Thyroid gland (tissue), 4 donors: ENCODE data around the gene ZNF516. TPM values are rescaled to one million over a fixed set of nuclear protein-coding genes. Genes with fewer than 3 reads are reported as not detected.

Source experiments
- DNase-seq, 2 donors: peaks; one replicate each; pipeline ENCODE4 v3.0.0-alpha.2; 2019
- H3K27ac ChIP-seq, 3 donors: fragments of 200-600 bp; sonication (generic); 1 replicate in 2 of 3; 2 replicates in 1 of 3; pipeline ENCODE4 v1.5.1; 2016 to 2019; ENCODE audit warnings: mild to moderate bottlenecking in 1 of 3, moderate library complexity in 1 of 3
- H3K27me3 ChIP-seq: fragments of 200-600 bp; sonication (generic); one replicate; pipeline ENCODE4 v1.5.1; 2019
- H3K36me3 ChIP-seq, 2 donors: fragments of 200-600 bp; sonication (generic); one replicate each; pipeline ENCODE4 v1.5.1; 2016 to 2019
- H3K4me1 ChIP-seq, 2 donors: fragments of 200-600 bp; sonication (generic); one replicate each; pipeline ENCODE4 v1.5.1; 2017 to 2019
- H3K4me3 ChIP-seq, 3 donors: fragments of 200-600 bp; sonication (generic); replicated peaks in 1 of 3; 1 replicate in 2 of 3; 2 replicates in 1 of 3; pipeline ENCODE4 v1.5.1; 2016; ENCODE audit warnings: mild to moderate bottlenecking in 1 of 3
- H3K9me3 ChIP-seq: fragments of 200-600 bp; sonication (generic); one replicate; pipeline ENCODE4 v1.5.1; 2017
- POLR2A ChIP-seq, 2 donors: fragments of 450-650 bp; IDR thresholded peaks; one replicate each; pipeline ENCODE4 v1.6.1; 2017; ENCODE audit warnings: antibody characterized with exemption in 2 of 2, mild to moderate bottlenecking in 2 of 2, moderate library complexity in 1 of 2
- WGBS, 2 donors: methylation state at CpG; one replicate each; pipeline ENCODE4 v1.1.5; 2017; 5-methylcytosine and 5-hydroxymethylcytosine counted together
- intact Hi-C: fragments of 100-400 bp; cut with DNase I; formaldehyde crosslinking; loops from one replicate; pipeline ENCODE4 v1.15.1; 2023
- total RNA-seq, 4 donors: library from RNA; depleted of rRNA; stranded (reverse); fragments of >200 nt; gene quantifications; one replicate each; pipeline ENCODE4 v1.2.3, GENCODE V29; 2016
- TF ChIP-seq, protein P1 (sequence below), 6 experiments: fragments of 200-600 bp in 3 of 6; fragments of 450-650 bp in 3 of 6; sonication (generic) in 3 of 6; IDR thresholded peaks; one replicate each; pipeline ENCODE4 v1.5.1; 2016 to 2019; ENCODE audit warnings: antibody characterized with exemption in 6 of 6, mild to moderate bottlenecking in 2 of 6, inconsistent platforms in 1 of 6, moderate library complexity in 1 of 6

Gene ZNF516
- total RNA-seq, 4 donors from 2014 or later = 25.4 to 44.8 (median 28.6) TPM

DNA sequence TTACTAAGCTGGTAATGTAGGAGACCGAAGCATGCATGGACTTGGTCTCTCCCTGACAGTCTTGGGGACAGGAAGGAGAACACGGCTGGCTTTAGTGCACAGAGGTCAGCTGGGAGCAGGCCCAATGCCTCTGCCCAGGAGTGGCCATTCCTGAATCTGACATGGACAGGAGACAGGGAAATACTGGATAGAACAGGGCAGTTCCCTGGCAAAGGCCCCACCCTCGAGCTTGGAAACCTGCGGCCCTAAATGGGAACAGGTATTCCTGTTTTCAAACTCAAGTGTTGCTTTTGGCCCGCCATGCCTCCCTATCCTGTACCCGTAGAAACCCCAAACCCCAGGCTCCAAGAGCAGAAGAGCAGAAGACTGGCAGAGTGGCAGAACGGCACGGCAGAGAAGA, 107.4 kb downstream of the ZNF516 start:
- 92 to 98% methylated on average over 8 of the region's 8 CpGs for WGBS, 2 donors
- Histone ChIP-seq H3K27me3 (no peaks in the 10 kb centered on the region), H3K27ac (no peak overlapping the region), H3K9me3 (no peaks in the 10 kb centered on the region), H3K4me3 (no peak overlapping the region), H3K36me3 (no peaks in the 10 kb centered on the region), H3K4me1 (peaks cover 27 to 30% of the 10 kb centered on the region in 2 donors)
- intact Hi-C loops = no loop called here
- no peak for DNase-seq
- TF ChIP-seq, protein P1, sequence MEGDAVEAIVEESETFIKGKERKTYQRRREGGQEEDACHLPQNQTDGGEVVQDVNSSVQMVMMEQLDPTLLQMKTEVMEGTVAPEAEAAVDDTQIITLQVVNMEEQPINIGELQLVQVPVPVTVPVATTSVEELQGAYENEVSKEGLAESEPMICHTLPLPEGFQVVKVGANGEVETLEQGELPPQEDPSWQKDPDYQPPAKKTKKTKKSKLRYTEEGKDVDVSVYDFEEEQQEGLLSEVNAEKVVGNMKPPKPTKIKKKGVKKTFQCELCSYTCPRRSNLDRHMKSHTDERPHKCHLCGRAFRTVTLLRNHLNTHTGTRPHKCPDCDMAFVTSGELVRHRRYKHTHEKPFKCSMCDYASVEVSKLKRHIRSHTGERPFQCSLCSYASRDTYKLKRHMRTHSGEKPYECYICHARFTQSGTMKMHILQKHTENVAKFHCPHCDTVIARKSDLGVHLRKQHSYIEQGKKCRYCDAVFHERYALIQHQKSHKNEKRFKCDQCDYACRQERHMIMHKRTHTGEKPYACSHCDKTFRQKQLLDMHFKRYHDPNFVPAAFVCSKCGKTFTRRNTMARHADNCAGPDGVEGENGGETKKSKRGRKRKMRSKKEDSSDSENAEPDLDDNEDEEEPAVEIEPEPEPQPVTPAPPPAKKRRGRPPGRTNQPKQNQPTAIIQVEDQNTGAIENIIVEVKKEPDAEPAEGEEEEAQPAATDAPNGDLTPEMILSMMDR (IDR thresholded peaks at IDR 0.05) = no peak
- no peak for TF ChIP-seq POLR2A (IDR thresholded peaks at IDR 0.05)

DNA sequence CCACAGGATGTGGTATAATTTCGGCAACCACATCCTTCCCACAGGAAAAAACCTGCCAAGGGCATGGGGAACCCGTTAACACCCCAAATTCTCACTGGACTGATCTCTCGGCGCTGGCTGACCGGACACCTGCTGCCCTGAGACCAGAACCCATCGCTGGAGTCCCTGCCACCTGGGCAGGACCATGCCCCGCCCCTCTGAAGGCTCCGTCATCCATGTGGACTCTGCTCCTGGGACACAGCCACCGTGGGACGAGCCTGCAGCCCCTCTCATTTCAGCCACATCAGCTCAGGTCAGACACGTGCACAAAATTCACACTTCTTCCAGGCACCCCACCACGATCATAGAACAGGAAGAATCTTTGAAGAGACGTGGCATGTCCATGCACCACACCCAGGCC, 108.2 kb downstream of the ZNF516 start:
- H3K27me3 ChIP-seq = no peaks in the 10 kb centered on the region
- no peak for DNase-seq
- intact Hi-C loops = no loop called here
- H3K9me3 ChIP-seq = no peaks in the 10 kb centered on the region
- no peak overlapping the region for H3K4me3 ChIP-seq
- no peaks in the 10 kb centered on the region for H3K36me3 ChIP-seq
- H3K27ac ChIP-seq = no peak overlapping the region
- peaks cover 25 to 27% of the 10 kb centered on the region in 2 donors for H3K4me1 ChIP-seq
- TF ChIP-seq POLR2A (IDR thresholded peaks at IDR 0.05) = no peak
- TF ChIP-seq, protein P1 (IDR thresholded peaks at IDR 0.05) = no peak
- WGBS, 2 donors = 91 to 93% methylated on average over 13 of the region's 13 CpGs

DNA sequence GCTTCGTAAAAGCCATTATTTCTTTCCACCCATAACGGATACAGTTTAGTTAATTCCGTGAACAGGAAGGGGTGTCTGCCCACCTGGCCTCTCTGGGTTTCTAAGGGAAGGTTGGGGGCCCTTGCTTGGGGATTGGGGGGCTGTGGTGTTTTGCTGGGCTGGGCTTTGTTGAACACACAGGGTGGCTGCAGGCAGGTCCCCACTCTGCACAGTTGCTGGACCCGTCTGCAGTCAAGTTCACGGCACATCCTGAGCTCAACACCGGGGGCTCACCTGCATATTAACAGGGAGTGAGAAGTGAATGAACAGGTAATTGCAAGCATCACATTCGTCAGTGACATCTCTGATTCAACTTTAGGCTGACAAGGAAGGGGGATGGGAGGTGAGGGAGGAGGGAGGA, 109.0 kb downstream of the ZNF516 start:
- intact Hi-C loops = no loop called here
- Histone ChIP-seq H3K9me3 (no peaks in the 10 kb centered on the region), H3K27me3 (no peaks in the 10 kb centered on the region), H3K36me3 (no peaks in the 10 kb centered on the region), H3K4me1 (peaks cover 24 to 27% of the 10 kb centered on the region in 2 donors), H3K4me3 (no peak overlapping the region), H3K27ac (no peak overlapping the region)
- no peak for TF ChIP-seq POLR2A (IDR thresholded peaks at IDR 0.05)
- TF ChIP-seq, protein P1 (IDR thresholded peaks at IDR 0.05) = no peak
- 94% methylated on average over 7 of the region's 7 CpGs for whole genome bisulfite sequencing, 2 donors
- DNase-seq = no peak

DNA sequence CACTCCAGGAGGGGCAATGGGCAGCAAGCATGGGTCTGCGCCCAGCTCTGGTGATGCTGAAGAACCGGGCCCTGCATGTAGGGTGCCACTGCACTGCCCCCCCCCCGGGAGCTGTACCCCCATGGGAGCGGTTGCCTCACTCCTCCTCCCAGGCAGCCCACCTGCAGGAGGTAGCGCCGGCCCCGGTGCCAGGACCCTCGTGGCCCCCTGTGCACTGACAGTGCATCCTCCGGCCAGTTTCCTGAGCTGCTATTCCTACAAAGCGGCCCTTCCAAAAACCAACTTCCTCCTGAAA, 109.4 kb downstream of the ZNF516 start:
- no peak for DNase-seq
- H3K27ac ChIP-seq = no peak overlapping the region
- WGBS, 2 donors = 83 to 92% methylated on average over 10 of the region's 10 CpGs
- H3K4me3 ChIP-seq = no peak overlapping the region
- H3K9me3 ChIP-seq = no peaks in the 10 kb centered on the region
- H3K36me3 ChIP-seq = no peaks in the 10 kb centered on the region
- no peaks in the 10 kb centered on the region for H3K27me3 ChIP-seq
- intact Hi-C loops = no loop called here
- TF ChIP-seq, protein P1 (IDR thresholded peaks at IDR 0.05) = no peak
- TF ChIP-seq POLR2A (IDR thresholded peaks at IDR 0.05) = no peak
- H3K4me1 ChIP-seq = peaks cover 22 to 23% of the 10 kb centered on the region in 2 donors

DNA sequence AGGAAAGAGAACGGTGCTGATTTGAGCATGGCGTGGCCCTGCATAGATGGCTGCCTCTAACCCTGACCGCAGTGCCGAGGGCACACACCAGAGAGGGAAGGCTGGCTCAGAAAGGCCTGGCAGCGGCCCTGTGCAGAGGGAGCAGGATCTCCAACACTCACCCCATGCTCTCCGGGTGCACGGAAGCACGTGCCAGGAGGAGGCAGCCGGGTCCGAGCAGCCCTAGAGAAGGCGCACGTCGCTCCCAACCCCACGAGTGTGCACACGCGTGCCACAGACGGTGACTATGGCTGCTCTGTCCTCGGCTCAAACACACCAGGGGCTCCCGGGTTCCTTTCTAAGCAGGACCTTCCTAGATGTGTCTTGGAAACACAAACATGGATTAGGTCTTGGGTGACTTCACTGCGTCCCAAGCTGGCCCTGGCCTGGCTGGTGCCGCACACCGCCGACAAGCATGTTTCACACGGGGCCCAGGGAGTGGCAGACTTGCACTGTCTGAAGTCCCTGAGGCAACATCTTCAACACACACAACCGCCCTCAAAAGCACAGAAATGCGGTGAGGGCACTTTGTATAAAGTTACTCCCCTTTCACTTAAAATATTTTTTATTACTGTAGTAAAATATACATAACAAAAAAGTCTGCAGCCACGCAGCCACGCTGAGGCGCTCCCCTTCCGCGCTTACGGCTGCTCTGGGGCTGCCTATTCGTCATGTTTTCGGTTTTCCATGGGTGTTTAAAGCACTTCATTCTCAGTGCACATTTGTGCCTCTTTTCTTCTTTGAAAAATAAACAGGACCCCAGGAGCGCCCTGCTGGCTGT, 110.0 kb downstream of the ZNF516 start:
- DNase-seq = no peak
- no peaks in the 10 kb centered on the region for H3K27me3 ChIP-seq
- TF ChIP-seq, protein P1 (IDR thresholded peaks at IDR 0.05) = no peak
- no peak for TF ChIP-seq POLR2A (IDR thresholded peaks at IDR 0.05)
- no peaks in the 10 kb centered on the region for H3K9me3 ChIP-seq
- H3K4me1 ChIP-seq = peaks cover 16 to 17% of the 10 kb centered on the region in 2 donors
- H3K36me3 ChIP-seq = no peaks in the 10 kb centered on the region
- no peak overlapping the region for H3K4me3 ChIP-seq
- 90 to 92% methylated on average over 27 to 35 of the region's 35 CpGs for WGBS, 2 donors
- no peak overlapping the region for H3K27ac ChIP-seq
- intact Hi-C loops = no loop called here
